Medulla oblongata (tissue), 1 donor: Measurements from ENCODE around the gene TEKT1.
"Not testable (repeated sequence)": the region's sequence is repeated elsewhere in the genome, so short reads cannot be mapped to it uniquely, and the experiment has no call there.

Source experiments
- DNase-seq: peaks from one replicate; pipeline ENCODE4 v3.0.0-alpha.2; 2015; ENCODE audit errors: extremely low spot score

Gene TEKT1

GRCh38 chr17:6815775-6816174 is 15.8 kb downstream of the TEKT1 start:
- DNase-seq: no peak

GRCh38 chr17:6812295-6812694 is 19.2 kb downstream of the TEKT1 start:
- no peak for DNase-seq

- no peak for DNase-seq
Measured at GRCh38 chr17:6811510-6811909, 20.0 kb downstream of the TEKT1 start.

GRCh38 chr17:6800422-6801027 is 31.0 kb downstream of the TEKT1 start:
- no peak for DNase-seq

GRCh38 chr17:6799738-6800137 is 31.8 kb downstream of the TEKT1 start:
- no peak for DNase-seq

- DNase-seq: no peak
Measured at GRCh38 chr17:6797718-6798351, 33.7 kb downstream of the TEKT1 start.

- DNase-seq: no peak
Measured at GRCh38 chr17:6796887-6797490, 34.5 kb downstream of the TEKT1 start.

GRCh38 chr17:6796017-6796886 is 35.3 kb downstream of the TEKT1 start:
- no peak for DNase-seq

- no peak for DNase-seq
Measured at GRCh38 chr17:6793748-6794493, 37.6 kb downstream of the TEKT1 start.

- DNase-seq: no peak
Measured at GRCh38 chr17:6789146-6789545, 42.4 kb downstream of the TEKT1 start.

- no peak for DNase-seq
Measured at GRCh38 chr17:6787081-6787693, 44.3 kb downstream of the TEKT1 start.

GRCh38 chr17:6786618-6787017 is 44.9 kb downstream of the TEKT1 start:
- no peak for DNase-seq

- DNase-seq: no peak
Measured at GRCh38 chr17:6782244-6782643, 49.3 kb downstream of the TEKT1 start.

GRCh38 chr17:6780886-6781285 is 50.6 kb downstream of the TEKT1 start:
- DNase-seq: no peak

GRCh38 chr17:6780001-6780400 is 51.5 kb downstream of the TEKT1 start:
- DNase-seq: no peak

GRCh38 chr17:6779411-6779810 is 52.1 kb downstream of the TEKT1 start:
- DNase-seq: no peak

GRCh38 chr17:6775871-6776405 is 55.6 kb downstream of the TEKT1 start, which contains the start of gene FBXO39:
Gene FBXO39 (plus strand): TSS chr17:6776215. CDS start chr17:6779869, 3,654 bp downstream.
- DNase-seq: no peak

GRCh38 chr17:6774906-6775305 is 56.6 kb downstream of the TEKT1 start:
- not testable (repeated sequence) for DNase-seq

- DNase-seq: no peak
Measured at GRCh38 chr17:6772016-6772415, 59.5 kb downstream of the TEKT1 start.

GRCh38 chr17:6768447-6768846 is 63.1 kb downstream of the TEKT1 start:
- DNase-seq: no peak

GRCh38 chr17:6761779-6762178 is 69.8 kb downstream of the TEKT1 start:
- no peak for DNase-seq
